ACC112 (cell line): ENCODE results near the gene SOWAHD.
"Not testable (repeated sequence)": the region's sequence is repeated elsewhere in the genome, so short reads cannot be mapped to it uniquely, and the experiment has no call there.

Source experiments
- H2AFZ ChIP-seq: fragments of 200-600 bp; sonication (generic); one replicate; pipeline ENCODE4 v1.6.0; 2017; ENCODE audit warnings: antibody characterized with exemption, low read length; ENCODE audit not compliant: unreplicated experiment
- H3K27ac ChIP-seq: fragments of 200-600 bp; sonication (generic); 2 replicates; pipeline ENCODE4 v1.5.1; 2014; ENCODE audit warnings: low read depth, mild to moderate bottlenecking, antibody characterized with exemption, low read length, moderate library complexity
- H3K27me3 ChIP-seq: fragments of 200-600 bp; sonication (generic); 2 replicates; pipeline ENCODE4 v1.6.1; 2014; ENCODE audit warnings: mild to moderate bottlenecking, antibody characterized with exemption, low read length, moderate library complexity, mixed read lengths; ENCODE audit not compliant: insufficient read depth
- H3K36me3 ChIP-seq: fragments of 200-600 bp; sonication (generic); 2 replicates; pipeline ENCODE4 v1.6.1; 2016; ENCODE audit warnings: mild to moderate bottlenecking, antibody characterized with exemption, low read length, moderate library complexity, mixed read lengths; ENCODE audit not compliant: insufficient read depth
- H3K4me1 ChIP-seq: fragments of 200-600 bp; sonication (generic); one replicate; pipeline ENCODE4 v1.6.1; 2016; ENCODE audit warnings: low read length, mixed read lengths; ENCODE audit not compliant: insufficient read depth, unreplicated experiment, control insufficient read depth
- H3K4me3 ChIP-seq: fragments of 200-600 bp; sonication (generic); 2 replicates; pipeline ENCODE4 v1.5.1; 2014; ENCODE audit warnings: mild to moderate bottlenecking, low read depth, low read length
- H3K79me2 ChIP-seq: fragments of 200-600 bp; sonication (generic); one replicate; pipeline ENCODE4 v1.6.0; 2016; ENCODE audit warnings: low read length; ENCODE audit not compliant: control insufficient read depth, unreplicated experiment, insufficient read depth

Gene SOWAHD

GRCh38 chrX:119736206-119736764, 22.1 kb upstream of the SOWAHD start:
- Histone ChIP-seq H3K4me1 (no peaks in the 10 kb centered on the region), H3K79me2 (no peaks in the 10 kb centered on the region), H3K27me3 (no peaks in the 10 kb centered on the region)

GRCh38 chrX:119738742-119739141, 19.6 kb upstream of the SOWAHD start:
- Histone ChIP-seq H3K4me1 (no peaks in the 10 kb centered on the region), H2AFZ (no peak overlapping the region), H3K27ac (no peak overlapping the region), H3K36me3 (no peaks in the 10 kb centered on the region), H3K27me3 (no peaks in the 10 kb centered on the region), H3K4me3 (no peak overlapping the region), H3K79me2 (no peaks in the 10 kb centered on the region)

More at GRCh38 chrX:119736206-119736764, 22.1 kb upstream of the SOWAHD start:
- Histone ChIP-seq H3K36me3 (no peaks in the 10 kb centered on the region), H3K4me3 (no peak overlapping the region), H3K27ac (no peak overlapping the region), H2AFZ (no peak overlapping the region)

GRCh38 chrX:119745283-119745848, 13.0 kb upstream of the SOWAHD start:
- Histone ChIP-seq H3K36me3 (no peaks in the 10 kb centered on the region), H2AFZ (no peak overlapping the region), H3K4me1 (no peaks in the 10 kb centered on the region), H3K27me3 (no peaks in the 10 kb centered on the region), H3K79me2 (no peaks in the 10 kb centered on the region), H3K27ac (no peak overlapping the region), H3K4me3 (no peak overlapping the region)

GRCh38 chrX:119750131-119750530, 8.3 kb upstream of the SOWAHD start:
- H2AFZ ChIP-seq, H3K36me3 ChIP-seq, H3K4me1 ChIP-seq, H3K27ac ChIP-seq, H3K79me2 ChIP-seq, H3K4me3 ChIP-seq, H3K27me3 ChIP-seq: not testable (repeated sequence)

- not testable (repeated sequence) for H3K4me3 ChIP-seq, H3K79me2 ChIP-seq, H3K4me1 ChIP-seq
Observed at GRCh38 chrX:119750751-119751150, 7.6 kb upstream of the SOWAHD start.

GRCh38 chrX:119753001-119753400, 5.4 kb upstream of the SOWAHD start:
- no peak overlapping the region for H3K27ac ChIP-seq
- no peaks in the 10 kb centered on the region for H3K4me1 ChIP-seq
- no peaks in the 10 kb centered on the region for H3K79me2 ChIP-seq

More at GRCh38 chrX:119750751-119751150, 7.6 kb upstream of the SOWAHD start:
- H3K27me3 ChIP-seq, H3K27ac ChIP-seq, H2AFZ ChIP-seq, H3K36me3 ChIP-seq: not testable (repeated sequence)

GRCh38 chrX:119753639-119754257, 4.6 kb upstream of the SOWAHD start:
- Histone ChIP-seq H2AFZ (no peak overlapping the region), H3K36me3 (no peaks in the 10 kb centered on the region), H3K4me3 (no peak overlapping the region), H3K27ac (no peak overlapping the region), H3K79me2 (no peaks in the 10 kb centered on the region), H3K27me3 (no peaks in the 10 kb centered on the region), H3K4me1 (no peaks in the 10 kb centered on the region)

More at GRCh38 chrX:119753001-119753400, 5.4 kb upstream of the SOWAHD start:
- H3K4me3 ChIP-seq, result no peak overlapping the region
- H3K36me3 ChIP-seq, result no peaks in the 10 kb centered on the region
- H3K27me3 ChIP-seq, result no peaks in the 10 kb centered on the region
- H2AFZ ChIP-seq, result no peak overlapping the region

GRCh38 chrX:119755981-119756533, 2.3 kb upstream of the SOWAHD start:
- Histone ChIP-seq H2AFZ (no peak overlapping the region), H3K79me2 (no peaks in the 10 kb centered on the region), H3K27me3 (peaks cover 9% of the 10 kb centered on the region; the same call in 1 of the 2 replicates), H3K4me1 (no peaks in the 10 kb centered on the region), H3K27ac (no peak overlapping the region), H3K36me3 (no peaks in the 10 kb centered on the region), H3K4me3 (no peak overlapping the region)

- Histone ChIP-seq H3K4me3 (no peak overlapping the region), H3K36me3 (no peaks in the 10 kb centered on the region), H3K27ac (no peak overlapping the region), H2AFZ (no peak overlapping the region), H3K27me3 (peaks cover 9% of the 10 kb centered on the region; the same call in 1 of the 2 replicates), H3K4me1 (no peaks in the 10 kb centered on the region), H3K79me2 (no peaks in the 10 kb centered on the region)
Observed at GRCh38 chrX:119756926-119757635, 1.3 kb upstream of the SOWAHD start.

- Histone ChIP-seq H3K36me3 (no peaks in the 10 kb centered on the region), H3K4me1 (no peaks in the 10 kb centered on the region), H2AFZ (no peak overlapping the region), H3K79me2 (no peaks in the 10 kb centered on the region), H3K4me3 (no peak overlapping the region; the same call in 1 of the 2 replicates), H3K27me3 (peaks cover 9% of the 10 kb centered on the region; the same call in 1 of the 2 replicates), H3K27ac (no peak overlapping the region)
Observed at GRCh38 chrX:119757646-119757978, 776 bp upstream of the SOWAHD start.
